CD4-positive, alpha-beta T cell treated with Interleukin-10 for 1 hour (primary cell): Measurements from ENCODE around the gene POTEJ.
"Not testable (repeated sequence)": the region's sequence is repeated elsewhere in the genome, so short reads cannot be mapped to it uniquely, and the experiment has no call there.

Experiments
- DNase-seq: peaks from one replicate; pipeline ENCODE4 v3.0.0-alpha.2; 2020

POTEJ gene

DNA sequence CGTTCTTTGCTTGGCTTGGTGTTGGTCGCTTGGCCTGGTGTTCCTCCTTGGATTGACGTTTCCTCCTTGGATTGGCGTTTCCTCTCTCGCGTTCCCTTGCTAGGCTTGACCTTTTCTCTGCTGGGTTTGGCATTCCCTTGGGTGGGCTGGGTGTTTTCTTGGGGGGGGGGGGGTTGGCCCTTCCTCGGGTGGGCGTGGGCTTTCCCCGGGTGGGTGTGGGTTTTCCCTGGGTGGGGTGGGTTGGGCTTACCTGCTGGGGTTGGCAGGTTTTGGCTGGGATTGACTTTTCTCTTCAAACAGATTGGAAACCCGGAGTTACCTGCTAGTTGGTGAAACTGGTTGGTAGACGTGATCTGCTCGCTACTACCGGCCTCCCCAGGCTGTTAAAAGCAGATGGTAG is at the start of gene POTEJ:
Gene POTEJ, plus strand, starts transcription at position 301 of the 400 bp plus-strand sequence. Its CDS starts 93 bp downstream, at position 394.
- not testable (repeated sequence) for DNase-seq

DNA sequence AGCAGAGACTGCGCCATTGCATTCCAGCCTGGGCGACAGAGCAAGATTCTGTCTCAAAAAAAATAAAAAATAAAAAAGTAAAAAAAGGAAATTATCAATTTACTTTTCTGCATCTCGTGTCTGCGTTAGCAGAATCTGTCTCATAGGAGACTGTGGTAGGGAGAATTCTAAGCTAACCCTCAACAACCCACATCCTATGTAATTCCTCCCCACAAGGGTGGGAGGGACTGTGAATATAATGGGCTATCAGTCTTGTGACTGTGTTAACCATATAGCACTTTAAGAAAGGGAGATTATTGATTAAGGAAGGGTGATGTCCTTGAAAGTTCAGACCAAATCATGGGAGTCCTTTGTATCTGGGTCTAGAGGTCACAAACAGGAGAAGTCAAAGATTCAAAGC is 45.1 kb upstream of the POTEJ start:
- not testable (repeated sequence) for DNase-seq

DNA sequence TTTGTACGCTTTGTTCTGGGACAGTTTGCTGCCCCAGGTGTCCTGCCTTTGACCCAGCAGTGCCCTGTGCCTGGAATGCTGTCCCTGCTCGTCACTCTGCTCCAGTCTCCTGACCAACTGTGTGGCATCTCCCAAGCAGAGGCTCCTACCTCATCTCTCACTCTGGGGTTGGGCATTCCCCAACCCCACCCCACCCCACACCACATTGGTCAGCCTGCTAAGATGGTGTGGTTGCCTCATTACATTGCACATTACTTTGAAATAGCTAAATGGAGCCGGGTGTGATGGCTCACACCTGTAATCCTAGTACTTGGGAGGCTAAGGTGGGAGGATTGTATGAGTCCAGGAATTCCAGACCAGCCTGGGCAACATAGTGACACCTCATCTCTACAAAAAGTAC is 39.3 kb upstream of the POTEJ start:
- not testable (repeated sequence) for DNase-seq

DNA sequence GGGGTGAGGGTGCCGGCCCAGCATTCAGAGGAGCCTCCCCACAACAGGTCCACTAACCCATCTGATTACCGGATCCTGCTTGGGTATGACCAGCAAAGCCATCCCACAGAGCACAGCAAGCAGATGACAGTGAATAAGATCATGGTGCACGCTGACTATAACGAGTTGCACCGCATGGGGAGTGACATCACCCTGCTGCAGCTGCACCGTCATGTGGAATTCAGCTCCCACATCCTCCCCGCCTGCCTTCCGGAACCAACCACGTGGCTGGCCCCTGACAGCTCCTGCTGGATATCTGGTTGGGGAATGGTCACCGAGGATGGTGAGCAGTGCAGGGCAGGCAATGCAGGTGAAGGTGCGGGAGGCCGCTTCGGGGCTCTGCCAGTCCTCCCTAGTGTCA is 37.0 kb upstream of the POTEJ start:
- not testable (repeated sequence) for DNase-seq

DNA sequence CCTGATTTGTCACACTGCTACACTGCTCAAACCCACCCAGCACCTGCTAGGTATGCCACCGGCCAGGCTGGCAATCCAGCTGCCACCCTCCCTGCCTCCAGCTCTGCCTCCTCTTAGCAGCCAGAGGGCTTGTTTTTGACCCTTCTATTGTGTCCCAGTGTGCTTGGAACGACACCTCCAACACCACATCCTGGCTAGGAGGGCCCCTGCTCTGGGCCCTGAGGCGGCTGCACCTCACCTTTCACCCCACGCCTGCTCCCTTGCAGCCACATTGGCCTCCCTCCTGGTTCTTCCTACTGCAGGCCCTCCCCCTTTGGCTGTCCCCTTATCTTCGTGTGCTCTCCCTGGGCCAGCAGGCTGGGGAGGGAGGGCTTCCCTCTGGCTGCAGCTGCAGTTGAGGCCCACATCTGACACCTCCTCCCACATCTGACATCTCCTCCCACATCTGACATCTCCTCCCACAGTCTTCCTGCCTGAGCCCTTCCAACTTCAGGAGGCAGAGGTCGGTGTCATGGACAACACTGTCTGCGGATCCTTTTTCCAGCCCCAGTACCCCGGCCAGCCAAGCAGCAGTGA is 34.9 kb upstream of the POTEJ start:
- DNase-seq: not testable (repeated sequence)

DNA sequence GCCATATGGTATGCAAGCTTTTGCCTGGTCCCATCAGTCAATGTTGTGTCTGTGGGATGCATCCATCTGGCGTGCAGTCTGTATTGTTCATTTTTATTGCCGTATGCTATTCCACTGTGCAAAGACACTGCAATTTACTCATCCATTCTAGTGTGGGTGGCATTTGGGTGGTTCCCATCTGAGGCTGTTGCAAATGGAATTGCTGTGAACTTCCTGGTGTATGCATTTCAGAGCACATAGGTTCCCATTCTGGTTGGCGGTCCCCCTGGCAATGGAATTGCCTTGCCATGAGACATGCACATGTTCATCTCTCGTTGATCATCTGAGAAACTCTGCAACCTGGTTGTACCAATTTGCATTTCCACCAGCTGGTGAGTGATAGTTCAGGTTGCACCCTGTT is 33.7 kb upstream of the POTEJ start:
- DNase-seq: not testable (repeated sequence)

DNA sequence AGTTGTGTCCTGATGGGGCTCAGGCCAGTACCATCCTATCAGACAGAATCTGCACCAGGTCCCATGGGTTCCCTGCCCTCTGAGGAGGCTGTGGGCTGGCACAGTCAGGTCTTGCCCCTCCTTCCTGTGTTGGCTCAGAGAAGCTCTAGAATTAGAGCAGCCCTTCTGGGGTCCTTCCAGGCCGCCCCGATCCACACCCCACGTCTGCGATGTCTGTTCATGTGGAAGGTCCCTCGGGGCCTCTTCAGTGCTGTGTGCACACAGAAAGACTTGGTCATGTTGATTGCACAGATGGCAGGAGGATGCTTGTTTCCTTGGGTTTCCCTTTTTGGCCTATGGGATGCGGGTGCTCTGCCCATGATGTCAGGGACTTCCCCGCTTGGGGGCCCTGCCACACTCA is 32.1 kb upstream of the POTEJ start:
- not testable (repeated sequence) for DNase-seq

DNA sequence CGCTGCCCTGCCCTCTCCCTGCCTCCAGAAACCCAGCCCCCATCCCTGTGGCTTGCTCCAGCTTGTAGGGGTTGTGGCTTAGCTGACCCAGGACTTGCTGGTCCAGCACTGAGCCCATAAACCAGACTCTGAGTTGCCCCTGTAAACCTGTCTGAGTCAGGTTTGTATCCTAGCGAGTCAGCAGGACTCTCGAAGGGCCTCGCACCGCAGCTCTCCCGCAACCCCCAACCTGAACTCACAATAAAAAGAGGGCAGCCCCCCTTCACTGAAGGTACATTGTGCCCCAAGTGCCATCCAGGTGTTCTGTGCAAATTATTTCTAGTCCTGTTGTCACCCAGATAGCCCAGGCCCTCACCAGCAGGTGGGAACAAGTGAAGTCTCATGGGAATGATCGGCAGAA is 29.7 kb upstream of the POTEJ start:
- not testable (repeated sequence) for DNase-seq

DNA sequence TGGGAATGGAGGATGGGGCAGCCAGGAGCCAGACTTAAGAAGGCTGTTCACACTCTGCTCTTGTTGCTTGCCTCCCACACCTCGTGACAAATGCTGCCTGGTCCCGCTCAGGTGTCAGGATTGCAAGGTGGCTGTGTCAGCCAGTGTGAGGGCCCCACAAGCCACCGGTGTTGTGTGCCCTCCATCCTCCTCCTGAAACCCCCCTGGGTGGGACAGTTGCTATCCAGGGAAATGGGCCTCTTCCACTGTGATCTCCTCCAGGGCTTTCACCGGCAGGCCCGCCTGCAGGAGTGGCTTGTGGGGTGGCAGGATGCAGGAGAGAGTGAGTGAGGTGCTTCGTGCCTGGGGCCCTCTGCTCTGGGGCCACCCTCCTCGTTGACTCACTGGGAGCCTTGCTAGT is 28.3 kb upstream of the POTEJ start:
- not testable (repeated sequence) for DNase-seq

DNA sequence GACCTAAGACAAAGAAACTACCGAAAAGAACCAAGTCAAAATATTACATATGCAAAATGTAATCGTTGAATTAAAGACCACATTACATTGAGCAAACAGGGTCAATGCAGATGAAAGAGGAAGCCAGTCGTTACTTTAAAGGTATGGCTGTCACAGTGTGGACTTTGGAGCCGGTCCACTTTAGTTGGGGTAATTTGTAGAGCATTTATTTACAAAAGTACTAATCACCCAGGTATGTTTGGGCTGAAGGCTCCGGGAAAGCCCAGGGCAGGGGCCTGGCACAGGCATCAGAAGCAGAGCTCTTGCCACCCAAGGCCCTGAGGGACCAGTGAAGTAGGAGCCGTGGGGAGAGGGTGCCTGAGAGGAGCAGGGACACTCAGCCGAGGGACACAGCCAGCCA is 27.7 kb upstream of the POTEJ start:
- not testable (repeated sequence) for DNase-seq

DNA sequence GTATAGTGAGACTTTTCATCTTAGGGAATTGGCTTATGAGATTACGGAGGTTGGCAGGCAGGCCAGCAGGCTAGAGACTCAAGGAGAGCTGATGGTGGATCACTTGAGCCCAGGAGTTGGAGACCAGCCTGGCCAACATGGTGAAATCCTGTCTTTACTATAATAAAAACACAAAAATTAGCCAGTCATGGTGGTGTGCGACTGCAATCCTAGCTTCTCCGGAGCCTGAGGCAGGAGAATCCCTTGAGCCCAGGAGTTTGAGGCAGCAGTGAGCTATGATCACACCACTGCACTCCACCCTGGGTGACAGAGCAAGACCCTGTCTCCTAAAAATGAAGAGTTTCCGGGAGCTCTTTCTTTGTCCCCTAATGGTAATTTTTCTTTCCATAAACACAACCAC is 26.5 kb upstream of the POTEJ start:
- not testable (repeated sequence) for DNase-seq

DNA sequence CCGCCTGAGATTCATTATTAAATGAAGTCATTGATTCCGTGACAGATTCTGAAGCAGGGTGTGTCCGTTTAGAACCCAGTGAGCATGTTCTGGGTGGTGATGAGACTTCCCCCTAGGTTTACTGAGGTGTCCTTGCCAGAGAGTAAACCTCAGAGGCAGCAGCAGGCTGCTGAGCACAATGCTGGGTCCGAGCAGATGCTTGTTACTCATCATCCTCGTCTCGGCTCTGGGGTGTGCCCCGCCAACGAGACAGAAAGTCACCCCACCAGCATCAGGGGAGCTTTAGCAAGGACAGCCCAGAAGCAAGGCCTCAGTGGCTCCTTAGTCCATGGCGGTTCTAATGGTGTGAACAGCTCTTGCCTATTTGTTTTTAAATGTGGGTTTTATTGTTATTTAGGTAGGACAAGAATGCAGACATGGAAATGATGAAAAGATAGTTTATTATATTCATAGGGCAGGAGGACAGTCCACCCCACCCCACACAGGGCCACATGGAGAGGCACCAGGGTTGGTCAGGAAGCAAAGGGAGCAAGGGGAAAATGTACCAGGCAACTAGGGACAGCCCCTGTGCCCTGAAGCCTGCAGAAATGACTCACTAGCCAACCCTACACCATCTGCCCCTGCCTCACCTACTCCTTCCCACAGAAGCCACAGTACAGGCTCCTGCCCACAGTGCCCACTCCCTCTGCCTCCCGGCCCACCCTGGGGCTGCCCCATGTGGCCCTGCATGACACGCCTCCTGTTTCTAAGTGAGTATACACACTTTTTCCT is 22.4 kb upstream of the POTEJ start:
- DNase-seq: not testable (repeated sequence)

DNA sequence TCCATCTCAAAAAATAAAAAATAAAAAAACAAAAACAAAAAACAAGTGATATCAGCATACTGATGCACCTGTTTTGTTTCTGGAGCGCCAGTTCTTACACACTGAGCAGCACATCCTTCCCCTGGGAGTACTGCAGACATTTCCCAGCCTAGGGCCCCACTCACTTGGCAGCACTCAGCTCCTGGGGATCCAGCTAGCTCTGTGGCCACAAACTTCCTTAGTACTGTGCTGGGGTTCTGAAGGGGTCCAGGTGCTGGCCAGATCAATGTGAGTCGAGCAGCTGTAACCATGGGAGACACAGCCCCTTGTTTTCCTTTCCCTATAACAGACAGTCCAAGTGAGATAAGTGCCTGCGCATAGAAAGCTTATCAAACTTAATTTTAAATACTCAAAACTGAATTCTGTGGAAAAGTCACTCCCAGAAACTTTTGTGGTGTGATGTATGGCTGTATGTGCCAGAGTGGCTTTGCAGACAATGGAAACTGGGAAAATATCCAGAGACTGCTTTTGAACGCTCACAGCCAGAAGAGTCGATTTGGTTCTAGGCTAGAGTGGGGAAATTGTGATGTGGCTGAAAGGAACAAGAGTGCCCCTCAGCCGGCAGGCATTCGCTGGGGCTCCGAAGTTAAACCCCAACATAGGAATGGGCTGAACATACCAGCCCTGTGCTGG is 20.9 kb upstream of the POTEJ start:
- DNase-seq: not testable (repeated sequence)

DNA sequence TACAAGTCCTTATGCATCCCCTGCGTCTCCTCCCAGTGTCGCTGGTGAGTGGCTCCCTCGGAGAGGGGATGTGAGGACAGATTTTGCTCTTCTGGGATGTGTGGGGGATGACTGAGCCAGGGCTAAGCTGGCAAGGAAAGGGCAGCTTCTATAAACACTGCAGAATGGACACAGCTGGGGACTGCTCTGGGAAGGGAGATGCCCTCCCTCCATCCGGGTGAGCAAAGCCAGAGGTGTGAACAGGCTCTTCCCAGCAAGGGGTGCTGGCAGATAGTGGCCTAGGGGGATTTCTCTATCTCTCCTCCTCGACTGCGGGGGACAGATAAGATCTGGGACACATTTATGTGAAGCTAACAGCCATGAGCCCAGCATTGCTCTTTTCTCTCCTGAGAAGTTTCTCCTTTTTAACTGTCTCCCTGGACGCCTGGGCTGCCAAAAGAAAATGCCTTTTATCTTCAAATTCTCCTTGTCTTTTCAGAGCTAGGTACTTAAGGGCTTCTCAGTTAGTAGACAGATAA is 20.3 kb upstream of the POTEJ start:
- not testable (repeated sequence) for DNase-seq

DNA sequence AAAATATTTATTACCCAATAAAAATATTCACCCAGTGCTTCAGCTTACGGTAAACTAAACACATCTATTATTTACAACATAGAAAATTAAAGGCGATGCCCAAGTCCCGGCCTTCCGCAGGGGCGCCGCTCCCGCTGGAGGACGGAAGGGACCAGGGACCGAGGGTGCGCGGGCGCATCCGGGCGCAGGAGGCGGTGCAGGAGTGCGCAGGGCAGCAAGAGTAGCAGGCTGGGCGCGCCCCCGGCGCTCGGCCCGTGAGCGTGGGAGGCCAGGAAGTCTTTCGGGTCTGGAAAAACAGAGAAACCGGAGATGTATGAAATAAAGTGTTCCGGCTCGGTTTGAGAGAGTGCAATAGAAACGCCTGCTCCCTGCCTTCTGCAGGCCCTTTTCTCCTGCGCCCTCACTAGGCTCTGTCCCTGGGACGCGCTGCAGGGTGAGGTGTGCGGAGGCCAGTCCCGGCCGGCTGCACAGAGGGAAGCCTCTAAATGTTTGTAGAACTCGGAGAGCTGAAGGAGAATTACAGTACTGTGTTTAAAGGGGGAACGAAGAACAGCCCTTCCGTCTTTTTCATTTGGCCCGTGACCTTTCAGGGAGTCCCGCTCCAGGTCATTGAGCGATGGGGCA is 18.3 kb upstream of the POTEJ start:
- not testable (repeated sequence) for DNase-seq

DNA sequence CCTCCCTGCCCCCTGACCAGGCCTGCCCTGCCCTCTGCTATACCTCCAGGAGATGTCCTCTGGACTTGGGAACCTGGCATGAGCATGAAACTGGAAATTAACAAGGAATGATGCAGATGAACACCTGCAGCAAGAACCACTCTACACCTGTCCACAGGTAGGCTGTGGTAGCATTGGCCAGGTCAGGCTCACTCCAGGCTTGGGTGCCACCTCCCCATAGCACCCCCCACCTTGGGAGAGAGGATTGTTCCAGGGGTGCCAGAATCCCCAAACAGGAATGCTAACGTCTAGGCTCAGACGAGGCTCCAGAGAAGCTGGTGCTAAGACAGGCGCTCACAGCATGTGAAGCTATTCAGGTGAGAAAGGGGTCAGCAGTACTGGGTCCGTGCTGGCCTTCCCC is 17.2 kb upstream of the POTEJ start:
- DNase-seq: not testable (repeated sequence)

DNA sequence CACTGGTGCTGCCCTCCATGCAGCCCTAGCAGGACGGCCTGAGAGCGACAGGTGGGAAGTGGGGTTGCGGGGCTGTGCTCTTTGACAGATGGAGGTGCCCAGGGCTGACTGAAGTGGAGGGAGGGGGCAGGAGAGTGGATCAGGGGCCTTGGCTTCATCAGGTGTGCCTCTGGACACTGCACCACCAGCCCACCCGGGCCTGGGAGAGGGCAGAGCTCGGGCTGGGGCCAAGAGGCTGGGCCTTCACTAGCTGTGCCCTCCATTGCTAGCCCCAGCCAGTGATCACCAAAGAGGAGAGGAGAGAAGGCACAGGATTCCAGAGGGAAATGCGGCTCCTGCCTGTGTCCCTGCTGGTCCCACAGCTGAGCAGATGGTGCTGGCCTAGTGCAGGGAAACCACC is 14.5 kb upstream of the POTEJ start:
- not testable (repeated sequence) for DNase-seq

DNA sequence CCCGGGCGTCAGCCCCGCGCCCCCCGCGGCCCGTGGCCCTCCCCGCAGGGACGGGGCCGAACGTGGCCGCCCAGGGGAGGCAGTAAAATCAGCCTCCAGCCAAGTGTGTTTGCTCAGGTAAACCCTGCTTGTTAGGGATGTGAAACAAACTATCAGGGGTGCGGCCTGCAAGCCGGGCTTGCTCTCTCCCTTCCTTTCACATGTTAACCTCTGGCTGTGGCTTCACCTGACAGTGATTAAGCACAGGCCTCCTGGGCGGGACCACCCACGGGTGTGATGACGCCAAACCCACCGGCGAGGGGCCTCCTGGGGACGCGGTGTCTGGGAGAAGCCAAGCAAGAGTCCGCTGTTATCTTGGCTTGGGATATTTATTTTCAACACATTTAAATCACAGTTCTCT is 13.2 kb upstream of the POTEJ start:
- not testable (repeated sequence) for DNase-seq

DNA sequence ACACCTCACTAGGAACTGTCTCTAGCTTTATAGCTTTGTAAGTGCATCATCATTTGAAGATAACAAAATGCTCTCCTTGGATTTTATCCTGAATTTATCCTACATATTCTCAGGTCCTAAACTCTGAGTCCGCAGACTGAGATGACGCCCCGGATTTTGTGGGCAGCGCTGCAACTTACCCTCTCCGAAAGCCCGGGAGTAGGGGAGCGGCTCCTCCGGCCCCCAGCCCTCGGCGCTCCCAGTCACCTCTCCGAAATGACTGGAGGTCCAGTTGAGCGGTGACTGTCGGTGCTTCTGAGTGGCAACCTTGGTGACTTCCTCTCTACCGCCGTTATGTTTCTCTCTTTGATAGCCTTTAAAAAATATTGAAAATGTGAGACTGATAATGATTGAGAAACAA is 12.8 kb upstream of the POTEJ start:
- not testable (repeated sequence) for DNase-seq

DNA sequence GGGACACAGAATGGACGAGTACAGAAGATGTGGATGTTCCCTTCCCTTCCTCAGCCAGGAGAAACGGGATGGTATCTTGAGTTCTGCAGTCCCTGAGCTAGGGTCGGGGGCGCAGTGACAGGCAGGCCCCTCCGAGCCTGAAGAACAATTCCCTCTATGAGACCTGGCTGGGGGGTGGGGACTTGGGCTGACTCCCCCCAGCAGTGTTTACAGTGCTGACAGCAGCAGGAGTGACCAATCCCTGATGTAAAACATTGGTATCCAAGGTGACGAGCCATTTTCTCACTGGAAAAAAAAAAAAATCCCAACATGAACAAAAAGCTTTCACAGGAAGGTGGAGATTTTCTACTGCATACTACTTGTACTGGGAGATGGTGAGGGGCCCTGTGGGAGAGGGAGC is 11.8 kb upstream of the POTEJ start, which contains the start of gene CFC1:
Gene CFC1, minus strand, starts transcription at position 183 of the 400 bp plus-strand sequence. CDS start 288 bp downstream, outside the sequence.
- not testable (repeated sequence) for DNase-seq

DNA sequence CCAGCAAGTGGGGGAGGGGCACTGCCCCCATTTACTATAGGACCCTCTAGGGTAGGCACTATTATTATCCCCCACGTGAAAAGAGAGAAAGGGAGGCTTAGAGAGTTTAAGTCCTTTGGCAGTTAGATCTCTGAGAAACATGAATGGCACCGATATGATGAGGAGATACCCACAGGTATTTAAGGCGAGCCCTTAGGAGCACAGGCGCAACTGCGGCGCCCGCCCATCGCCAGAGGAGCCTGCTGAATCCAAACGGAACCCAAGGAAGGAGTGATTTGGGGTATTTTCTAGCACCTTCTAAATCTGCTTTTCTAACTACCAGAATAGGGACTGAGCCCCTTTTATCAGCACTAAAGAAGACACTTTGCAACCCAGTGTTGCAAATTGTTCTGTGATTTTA is 11.3 kb upstream of the POTEJ start:
- DNase-seq: not testable (repeated sequence)

DNA sequence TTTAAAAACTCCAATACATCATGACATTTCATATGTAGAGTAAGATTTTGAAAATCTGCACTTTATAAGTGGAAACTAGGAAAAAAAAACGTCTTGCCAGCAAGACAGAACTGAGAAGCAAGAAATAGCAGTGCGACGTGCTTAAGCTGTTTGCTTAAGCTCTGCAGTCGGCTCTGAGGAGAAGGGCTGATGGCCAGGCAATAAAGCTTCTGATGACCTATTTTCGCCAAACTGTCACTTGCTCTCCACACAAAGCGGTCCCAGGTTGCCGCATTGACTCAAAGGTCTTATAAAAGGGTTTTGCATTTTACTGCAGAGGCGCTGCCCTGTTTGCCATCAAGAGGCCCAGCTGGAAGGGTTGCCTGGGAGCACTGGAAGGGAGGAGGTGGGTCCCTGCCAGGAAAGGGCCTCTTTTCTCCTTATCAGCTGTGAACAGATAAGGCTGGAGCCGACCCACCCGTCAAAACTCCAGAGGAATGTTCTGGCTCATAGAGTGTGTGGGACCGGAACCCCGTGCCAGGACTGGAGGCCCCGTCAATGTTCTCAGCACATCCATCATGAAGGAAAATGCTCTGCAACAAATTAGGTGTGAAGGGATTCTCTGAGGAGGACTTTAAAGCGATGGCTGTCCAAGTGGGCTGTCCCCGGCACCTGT is 9.5 kb upstream of the POTEJ start:
- DNase-seq: not testable (repeated sequence)
